Measurements from ENCODE around the gene CYB5D1.
A peak's percentile ranks its signal among the peaks of the same experiment; 100 is the strongest.

CYB5D1 gene

DNA sequence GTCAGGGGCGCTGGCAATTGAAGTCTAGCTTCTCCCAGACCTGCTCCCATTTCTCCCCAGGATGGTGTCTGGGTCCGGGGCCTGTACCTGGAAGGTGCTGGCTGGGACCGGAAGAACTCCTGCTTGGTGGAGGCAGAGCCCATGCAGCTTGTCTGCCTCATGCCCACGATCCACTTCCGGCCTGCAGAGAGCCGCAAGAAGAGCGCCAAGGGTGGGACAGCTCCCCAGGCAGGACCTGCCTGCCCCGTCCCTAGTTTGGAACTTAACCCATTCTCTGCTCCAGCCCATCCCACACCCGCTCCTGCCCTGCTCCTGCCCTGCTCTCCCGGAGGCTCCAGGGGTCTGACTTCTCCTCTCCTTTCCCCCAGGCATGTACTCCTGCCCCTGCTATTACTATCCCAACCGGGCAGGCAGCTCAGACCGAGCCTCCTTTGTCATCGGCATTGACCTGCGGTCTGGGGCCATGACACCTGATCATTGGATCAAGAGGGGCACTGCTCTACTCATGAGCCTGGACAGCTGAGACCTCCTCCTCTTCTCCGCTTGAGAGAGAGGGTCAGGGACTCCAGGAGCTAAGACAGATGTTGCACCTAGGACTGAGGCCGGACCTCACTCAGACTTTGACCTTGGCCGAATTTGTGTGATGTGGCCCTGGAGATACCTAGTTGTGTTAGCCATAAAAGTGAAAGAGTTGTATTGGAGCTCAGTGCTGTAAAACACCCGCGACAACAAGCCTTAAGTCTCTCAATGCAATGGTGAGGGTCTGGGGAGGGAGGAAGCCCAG is 24.6 kb upstream of the CYB5D1 start:
- DNase-seq, result peak in 3 of 10 donors; percentile 50 to 68 (median 66)
- intact Hi-C loops (cut with DNase I), result loop anchor here (5.0 kb wide), 1 partner anchor 91 kb away; no protein-coding TSS in a partner anchor

DNA sequence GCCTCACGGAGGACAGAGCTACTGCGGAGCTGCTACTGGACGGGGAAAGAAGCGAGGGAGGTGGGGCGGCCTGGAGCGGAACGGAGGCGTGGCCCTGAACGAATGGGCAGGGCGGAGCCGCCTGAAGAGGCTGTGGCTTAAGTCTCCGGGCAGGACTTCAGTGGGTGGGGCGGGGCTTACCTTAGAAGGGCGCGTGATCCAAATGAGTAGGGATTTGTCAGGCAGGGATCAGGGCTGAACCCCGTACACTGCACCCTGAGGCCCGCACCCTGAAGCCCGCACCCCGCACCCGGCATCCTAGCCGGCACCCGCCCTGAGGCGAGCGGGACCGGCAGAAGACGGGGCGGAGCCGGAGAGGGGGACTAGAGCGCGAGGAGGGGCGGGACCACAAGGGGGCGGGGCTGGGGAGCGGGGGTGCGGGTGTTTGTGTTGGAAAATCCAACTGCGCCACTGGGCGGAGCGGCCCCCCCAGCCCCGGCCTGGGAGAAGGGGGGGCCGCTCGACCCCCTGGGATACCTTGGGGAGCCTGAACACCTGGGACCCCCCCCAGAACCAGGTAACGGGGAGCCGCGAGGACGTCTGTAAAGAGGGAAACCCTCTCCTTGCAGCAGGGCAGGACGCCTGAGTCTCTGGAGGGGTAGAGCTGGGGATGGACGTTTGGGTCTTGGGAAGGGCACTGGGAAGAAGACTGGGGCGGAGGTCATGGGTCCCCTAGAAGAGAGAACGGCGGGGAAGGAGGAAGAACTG is 23.8 kb upstream of the CYB5D1 start, which contains the start of gene KDM6B:
Gene KDM6B, plus strand, starts transcription at position 423 of the 747 bp plus-strand sequence. CDS start 11,338 bp downstream, outside the sequence.
- DNase-seq, result peak; percentile 70 to 99 (median 90)
- intact Hi-C loops (cut with DNase I), result loop anchor here (1.0 to 5.0 kb wide), 3 partner anchors 10 to 92 kb away; no protein-coding TSS in a partner anchor

DNA sequence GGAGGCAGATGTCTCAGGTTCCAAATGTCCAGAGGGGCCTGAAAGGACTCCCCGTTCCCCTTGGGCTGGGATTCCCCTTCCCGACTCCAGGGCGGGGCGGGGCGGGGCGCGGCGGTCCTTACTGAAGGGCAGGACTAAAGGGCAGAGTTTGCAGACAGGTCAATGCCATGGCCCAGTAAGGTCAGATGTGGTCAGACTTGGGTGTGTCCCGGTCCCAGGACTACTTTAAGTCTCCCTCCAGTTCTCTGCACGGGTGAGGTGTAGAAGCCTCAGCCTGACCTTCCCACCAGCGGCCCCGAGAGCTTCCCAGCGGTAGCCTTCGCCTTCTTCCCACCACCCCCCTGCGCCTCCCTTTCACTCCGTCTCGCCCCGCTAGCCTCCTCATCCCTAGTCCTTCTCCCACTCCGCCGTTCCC is 23.3 kb upstream of the CYB5D1 start:
- peak in 1 of 10 donors; percentile 72 for DNase-seq

DNA sequence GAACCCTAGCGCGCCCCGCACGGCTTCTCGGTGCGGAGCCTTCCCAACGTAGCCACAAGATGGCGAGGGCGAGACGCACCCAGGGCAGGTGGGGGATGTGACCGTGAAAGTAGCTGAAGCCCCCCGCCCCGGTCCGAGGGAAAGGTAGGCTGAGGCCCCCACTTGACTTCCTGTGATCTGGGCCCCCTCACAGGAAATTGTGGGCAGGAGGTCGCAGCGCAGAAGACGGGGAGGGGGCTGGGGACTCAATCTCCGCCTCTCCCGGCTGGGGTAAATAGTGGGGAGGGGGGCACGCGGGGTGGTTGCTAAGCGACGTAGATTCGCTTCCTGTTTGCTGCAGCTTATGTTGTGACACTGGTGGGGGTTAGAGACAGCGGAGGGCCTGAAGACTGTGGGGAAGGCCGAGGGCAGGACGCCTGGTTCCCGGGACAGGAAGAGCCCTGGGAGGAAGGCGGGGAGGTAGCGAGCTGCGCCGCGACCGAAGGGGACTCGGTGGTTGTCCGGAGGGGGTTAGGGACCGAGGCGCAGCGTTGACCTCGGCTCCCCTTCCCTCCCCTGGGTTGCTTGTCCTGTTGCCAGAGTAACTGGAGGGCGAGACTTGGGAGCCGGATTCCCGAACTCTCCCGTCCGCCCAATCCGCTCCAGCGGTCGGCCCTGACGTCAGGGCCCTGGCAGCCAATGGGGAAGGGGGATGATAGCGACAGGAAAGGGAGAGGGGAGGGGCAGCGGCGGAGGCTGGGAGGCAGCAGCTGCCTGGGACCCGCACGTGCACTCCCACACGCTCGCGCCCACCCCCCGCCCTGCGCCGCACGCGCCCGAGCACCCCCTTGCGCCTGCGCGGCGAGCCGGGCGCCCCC is 22.6 kb upstream of the CYB5D1 start:
- intact Hi-C loops (cut with DNase I), result loop anchor here (1.0 to 5.0 kb wide), 3 partner anchors 9 to 93 kb away; no protein-coding TSS in a partner anchor
- DNase-seq, result peak; percentile 95 to 99 (median 97)

More for the DNA sequence above, 23.3 kb upstream of the CYB5D1 start:
- intact Hi-C loops (cut with DNase I), result loop anchor here (1.0 to 5.0 kb wide), 3 partner anchors 10 to 92 kb away; no protein-coding TSS in a partner anchor

DNA sequence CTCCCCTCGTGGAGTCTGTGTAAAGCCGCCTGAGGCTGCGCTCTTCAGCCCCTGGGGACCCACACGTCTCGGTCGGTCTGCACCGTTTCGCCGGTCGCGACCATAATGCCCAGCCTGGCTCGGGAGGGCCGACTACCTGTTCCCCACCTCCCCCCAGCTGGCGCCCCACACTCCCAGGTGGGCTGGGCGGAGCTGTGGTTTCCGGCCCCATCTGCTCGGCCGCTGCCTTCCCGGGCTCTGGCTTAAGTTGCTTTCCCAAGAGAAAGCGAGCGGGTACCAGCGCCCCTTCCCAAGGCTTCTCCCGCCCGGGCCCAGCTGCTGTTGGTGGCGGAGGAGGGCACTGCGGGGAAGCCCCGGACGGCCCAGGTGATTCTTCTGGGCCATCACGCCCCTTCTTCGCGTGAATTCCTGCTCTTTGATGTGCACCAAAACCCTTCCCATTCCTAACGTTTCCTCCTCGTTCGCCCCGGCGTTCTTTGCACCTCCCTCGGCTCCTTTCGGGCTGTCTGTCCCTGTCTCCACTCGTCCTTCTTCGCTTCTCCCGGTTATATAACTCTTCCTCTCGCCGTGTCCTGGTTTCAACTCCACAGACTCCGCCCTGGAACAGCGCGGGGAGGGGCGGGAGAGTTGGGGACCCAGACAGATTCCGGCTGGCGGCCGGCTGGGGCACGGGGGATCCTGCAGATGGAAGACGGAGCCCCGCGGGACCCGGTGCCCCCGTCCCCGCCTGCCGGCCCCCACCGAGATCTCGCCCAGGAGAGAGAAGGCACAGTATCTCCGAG is 21.8 kb upstream of the CYB5D1 start:
- peak; percentile 52 to 95 (median 66) for DNase-seq
- intact Hi-C loops (cut with DNase I), result loop anchor here (2.0 kb wide), 1 partner anchor 15 kb away; no protein-coding TSS in a partner anchor

DNA sequence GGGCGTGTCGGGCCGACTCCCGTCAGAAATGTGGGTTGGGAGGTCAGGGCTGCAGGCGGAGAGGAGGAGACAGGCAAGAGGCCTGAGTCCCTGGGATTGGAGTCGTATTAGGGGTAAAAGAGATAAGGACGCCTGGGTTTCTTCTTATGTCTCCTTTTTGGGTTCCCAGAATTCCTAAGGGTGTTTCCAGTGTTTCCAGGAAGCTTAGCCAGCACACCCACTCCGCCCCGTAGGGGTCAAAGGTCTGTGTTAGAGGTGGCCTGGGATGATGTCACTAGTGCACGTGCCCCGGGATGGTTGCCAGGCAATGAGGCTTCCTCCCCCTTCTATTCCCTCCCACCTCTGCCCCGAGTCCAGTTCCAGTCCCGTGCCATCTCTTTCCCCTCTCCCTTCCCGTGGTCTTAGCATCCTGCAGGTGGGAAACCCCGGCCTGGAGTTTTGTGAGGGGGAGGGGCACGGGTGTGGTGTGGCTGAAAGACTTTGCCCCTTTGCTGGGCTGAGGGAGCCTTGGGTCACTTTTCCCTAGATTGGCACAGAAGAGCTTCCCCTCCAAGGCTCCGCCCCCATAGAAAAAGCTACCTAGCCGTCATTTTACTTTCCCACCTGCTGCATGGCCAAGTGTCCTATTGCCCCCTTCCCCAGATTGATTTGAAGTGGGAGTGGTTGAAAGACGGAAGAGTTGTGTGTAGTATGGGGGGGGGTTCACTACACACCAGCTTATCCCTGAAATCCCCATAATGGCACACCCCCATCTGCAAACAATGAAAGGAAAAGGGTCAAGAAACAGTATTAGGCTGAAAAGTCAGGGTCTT is 21.0 kb upstream of the CYB5D1 start:
- DNase-seq, result peak in 9 of 10 donors; percentile 43 to 93 (median 72)
- intact Hi-C loops (cut with DNase I), result no loop called here

DNA sequence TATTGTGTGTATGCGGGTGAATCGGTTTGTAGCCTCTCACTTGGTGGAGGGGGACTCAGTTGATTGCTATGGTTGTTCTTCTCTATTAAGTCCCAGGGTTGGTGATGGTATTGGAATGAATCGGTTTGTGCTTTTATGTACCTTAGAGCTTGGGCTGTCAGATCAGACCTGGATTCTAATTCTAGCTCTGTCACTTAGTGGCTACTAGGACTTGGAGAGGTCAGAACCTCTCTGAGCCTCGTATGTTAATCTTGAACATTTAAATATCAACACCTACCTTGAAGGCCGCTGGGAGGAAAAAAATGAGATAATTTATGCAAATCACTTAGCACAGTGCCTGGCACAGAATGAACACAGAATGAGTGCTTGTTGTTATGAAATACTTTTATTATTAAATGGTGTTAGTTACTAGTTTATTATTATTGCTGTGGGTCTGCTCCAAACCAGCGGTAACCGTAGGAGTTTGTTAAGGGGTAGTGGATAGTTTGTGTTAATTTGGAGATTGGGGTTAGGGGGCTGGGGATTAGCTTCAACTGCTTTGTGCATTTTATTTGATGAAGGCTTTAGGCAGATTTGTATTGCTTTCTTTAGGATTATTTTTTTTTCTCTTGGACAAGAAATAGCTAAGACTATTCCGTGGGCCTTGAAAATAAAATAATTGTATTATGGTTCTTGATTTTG is 20.3 kb upstream of the CYB5D1 start:
- intact Hi-C loops (cut with DNase I), result no loop called here
- DNase-seq, result no peak

DNA sequence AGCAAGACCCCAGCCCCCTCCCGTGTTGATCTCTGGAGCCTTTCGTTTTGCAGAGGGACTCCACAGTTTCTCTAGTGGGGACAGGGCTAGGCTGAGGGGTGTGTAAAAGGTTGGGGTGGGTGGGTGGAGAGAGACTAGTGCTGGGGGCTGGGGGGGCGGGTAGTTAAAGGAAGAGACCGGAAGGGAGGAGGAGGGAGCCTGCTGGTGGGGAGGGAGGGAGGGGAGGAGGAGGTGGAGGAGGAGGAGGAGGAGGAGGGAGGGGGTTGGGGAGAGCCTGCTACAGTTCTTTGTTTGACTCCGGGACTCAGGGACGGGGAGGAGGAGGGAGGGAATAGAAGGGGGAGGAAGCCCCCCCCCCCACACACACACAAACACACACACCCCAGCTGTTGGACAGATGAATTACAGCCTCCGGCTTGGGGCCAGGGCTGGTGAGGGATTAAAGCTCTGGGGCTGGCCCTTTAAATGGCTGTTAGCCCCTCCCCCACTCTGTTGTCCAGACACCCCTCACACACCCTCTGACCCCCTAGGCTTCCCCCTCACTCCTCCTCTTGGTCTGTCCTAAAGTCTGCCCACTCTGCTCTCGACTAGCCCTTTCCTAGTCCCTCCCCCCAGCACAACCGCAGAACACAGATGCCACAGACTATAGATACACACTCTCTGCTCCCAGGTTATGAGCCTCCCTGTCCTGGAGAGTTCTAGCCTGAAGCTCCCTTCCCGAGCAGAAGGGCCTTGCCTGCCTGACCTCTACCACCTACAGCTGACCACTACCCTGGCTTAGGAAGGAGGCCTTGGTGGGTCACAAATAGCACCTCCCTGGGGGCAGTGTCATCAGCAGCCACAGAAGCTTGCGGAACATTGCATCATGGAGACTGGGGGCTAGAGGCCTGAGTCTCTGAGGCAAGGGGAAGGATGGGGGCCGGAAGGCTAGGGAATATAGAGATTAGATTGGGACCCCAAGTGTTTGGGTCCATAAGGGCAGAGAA is 19.4 kb upstream of the CYB5D1 start:
- intact Hi-C loops (cut with DNase I), result no loop called here
- DNase-seq, result peak in 2 of 10 donors; percentile 36 to 81

DNA sequence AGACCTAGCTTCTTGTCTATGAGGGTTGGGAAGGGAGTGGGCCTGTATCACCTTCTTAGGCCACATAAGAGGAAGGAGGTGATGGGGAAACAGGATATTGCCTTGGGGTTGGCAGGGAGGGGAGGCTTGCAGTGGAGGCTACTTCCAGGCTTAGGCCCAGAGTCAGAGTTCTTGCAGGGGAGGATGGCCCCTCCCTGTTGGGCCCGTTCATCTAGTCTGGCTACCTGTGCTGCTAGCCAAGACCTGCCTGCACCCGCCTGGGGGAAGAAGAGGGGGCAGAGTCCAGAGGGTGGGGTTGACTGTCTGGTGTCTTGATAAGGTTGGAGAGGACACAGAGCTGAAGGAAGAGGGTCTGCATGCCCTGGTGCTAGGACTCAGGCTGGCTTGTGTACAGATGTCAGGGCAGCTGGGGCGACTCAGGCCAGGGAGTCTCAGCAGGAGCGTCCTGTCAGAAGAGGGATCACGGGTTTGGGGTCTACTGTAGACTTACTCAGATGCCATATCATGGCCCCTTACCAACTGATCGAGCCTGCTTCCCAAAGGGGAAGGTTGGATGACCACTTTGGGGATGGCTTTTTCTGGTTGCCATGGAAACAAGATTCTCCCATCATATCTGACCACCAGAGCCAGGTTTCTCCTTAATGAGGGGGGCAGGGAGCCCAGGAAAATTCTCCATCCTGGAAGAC is 18.5 kb upstream of the CYB5D1 start:
- DNase-seq, result peak in 2 of 10 donors; percentile 47 to 65
- intact Hi-C loops (cut with DNase I), result no loop called here

DNA sequence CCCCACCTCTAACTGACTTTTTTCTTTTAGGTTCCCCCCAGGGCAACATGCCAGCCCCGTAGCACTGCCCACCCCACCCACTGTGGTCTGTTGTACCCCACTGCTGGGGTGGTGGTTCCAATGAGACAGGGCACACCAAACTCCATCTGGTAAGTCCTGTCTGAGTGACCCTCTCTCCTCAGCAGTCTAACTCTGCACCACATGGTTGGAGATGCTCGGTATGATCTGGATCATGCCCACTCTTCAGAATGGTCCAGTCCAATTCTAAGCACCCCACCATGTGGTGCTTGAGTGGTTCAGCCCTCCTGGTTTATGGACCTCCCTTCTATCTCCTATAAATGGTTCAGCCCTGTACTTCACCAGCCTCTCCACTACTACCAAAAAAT is 17.9 kb upstream of the CYB5D1 start:
- DNase-seq, result peak in 2 of 10 donors; percentile 55 to 76
- intact Hi-C loops (cut with DNase I), result loop anchor here (5.0 kb wide), 1 partner anchor 92 kb away; the partner anchor contains the start of genes CNTROB and TRAPPC1

DNA sequence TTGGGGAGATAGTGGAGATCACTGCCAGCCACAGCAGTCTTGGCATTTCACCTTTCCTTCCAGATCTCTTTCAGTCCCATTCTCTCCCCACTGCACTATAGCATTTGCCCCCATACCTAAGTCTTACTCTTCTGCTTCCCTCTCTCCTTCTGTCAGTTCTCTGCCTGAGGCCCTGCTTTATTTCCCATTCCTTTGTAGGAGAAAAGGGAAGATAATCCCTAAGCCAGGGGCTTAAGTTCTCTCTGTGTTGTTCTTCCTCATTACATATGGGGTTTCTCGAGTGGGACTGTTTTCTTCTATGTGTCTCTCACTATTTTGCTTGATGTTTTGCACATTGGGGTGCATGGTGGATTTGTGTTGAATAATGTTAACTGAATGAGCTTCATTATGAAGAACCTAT is 17.4 kb upstream of the CYB5D1 start:
- intact Hi-C loops (cut with DNase I), result loop anchor here (5.0 kb wide), 1 partner anchor 92 kb away; the partner anchor contains the start of genes CNTROB and TRAPPC1
- DNase-seq, result no peak

DNA sequence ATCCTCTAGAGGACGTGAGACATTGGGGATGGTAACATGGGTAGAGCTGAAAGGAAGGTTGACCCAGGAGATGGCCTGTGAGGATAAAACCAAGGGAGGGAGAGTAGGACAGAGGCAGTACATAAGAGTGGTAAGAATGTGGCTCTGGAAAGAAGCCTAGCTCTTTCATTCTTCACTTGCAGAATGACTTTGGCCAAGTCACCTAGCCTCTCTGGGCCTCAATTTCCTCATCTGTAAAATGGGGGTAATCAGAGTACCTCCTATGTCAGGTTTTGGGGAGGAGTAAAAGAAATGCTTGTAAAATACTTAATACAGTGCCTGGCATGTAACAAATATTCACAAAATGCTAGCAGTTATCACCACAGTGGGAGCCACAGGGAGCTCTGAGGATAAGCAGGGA is 16.9 kb upstream of the CYB5D1 start:
- intact Hi-C loops (cut with DNase I), result loop anchor here (5.0 kb wide), 1 partner anchor 91 kb away; the partner anchor contains the start of genes CNTROB and TRAPPC1
- no peak for DNase-seq

DNA sequence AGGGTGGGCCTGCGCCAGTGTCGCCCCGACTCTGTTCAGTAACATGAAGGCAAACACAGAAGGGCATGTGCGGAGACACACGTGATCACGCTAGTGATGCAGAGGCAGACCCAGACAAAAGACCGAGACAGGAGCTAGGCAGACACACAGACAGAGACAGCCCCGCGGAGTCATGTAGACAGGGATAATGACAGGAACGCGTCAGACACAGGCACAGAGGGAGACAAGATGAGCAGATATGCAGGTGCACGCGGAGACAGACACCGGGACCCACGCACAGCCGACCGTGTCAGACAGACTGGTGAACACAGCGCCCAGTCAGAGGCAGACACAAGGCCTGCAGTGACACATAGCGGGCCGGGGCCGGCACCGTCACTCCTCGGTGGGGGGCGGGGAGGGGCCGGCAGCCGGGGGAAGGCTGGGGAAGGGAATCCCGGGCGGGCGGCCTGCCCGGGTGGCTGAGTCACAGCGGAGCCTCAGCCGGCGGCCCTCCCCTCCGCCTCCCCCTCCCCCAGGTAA is 16.3 kb upstream of the CYB5D1 start:
- DNase-seq, result peak; percentile 71 to 97 (median 82)
- intact Hi-C loops (cut with DNase I), result loop anchor here (5.0 kb wide), 1 partner anchor 91 kb away; the partner anchor contains the start of genes CNTROB and TRAPPC1

DNA sequence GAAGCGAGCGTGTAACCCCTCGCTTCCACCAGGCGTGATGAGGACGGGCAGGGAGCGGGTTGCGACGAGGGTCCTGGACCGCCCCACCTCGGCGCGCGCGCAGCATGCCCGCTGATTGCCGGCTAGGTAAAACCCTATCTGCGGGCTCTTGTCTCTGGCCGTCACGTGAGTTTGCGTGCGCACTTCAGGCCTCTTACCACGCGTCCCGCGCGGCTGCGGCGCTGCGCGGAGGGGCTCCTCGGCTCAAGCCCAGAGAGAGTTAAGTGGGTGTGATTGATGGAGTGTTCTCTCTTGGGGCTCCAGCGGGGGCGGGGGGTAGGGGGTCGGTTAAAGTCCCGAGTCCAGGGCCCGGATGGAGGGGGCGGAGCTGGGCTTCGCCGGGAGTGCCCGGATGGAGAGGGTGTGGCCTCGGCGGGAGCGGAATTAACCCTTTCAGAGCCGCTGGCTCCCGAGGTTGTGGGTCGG is 15.9 kb upstream of the CYB5D1 start:
- DNase-seq, result peak; percentile 87 to 98 (median 91)
- intact Hi-C loops (cut with DNase I), result loop anchor here (5.0 kb wide), 1 partner anchor 90 kb away; the partner anchor contains the start of genes CNTROB and TRAPPC1

Measured in posterior cingulate gyrus (tissue), 11 donors.